WTC11 (cell line): ENCODE measurements around the gene TMEM79. TPM values are rescaled to one million over a fixed set of nuclear protein-coding genes. Genes with fewer than 3 reads are reported as not detected.

ENCODE experiments used
- ATAC-seq: fragments of 200-7000 bp; cut with Tn5 transposase; 2 replicates; pipeline ENCODE4 v1.10.0; 2021; ENCODE audit warnings: mild to moderate bottlenecking, moderate library complexity
- CTCF ChIA-PET: fragments of 300-600 bp; sonication (Branson Sonifier 250); formaldehyde crosslinking; loops from one replicate; lab custom pipeline; 2021; ENCODE audit warnings: antibody characterized with exemption; lab: Charles Lee
- POLR2A ChIA-PET: fragments of 350-600 bp; sonication (Branson Sonifier 250); formaldehyde crosslinking; loops from one replicate; lab custom pipeline; 2021; ENCODE audit warnings: antibody characterized with exemption; lab: Charles Lee
- DNase-seq: peaks from one replicate; pipeline ENCODE4 v3.0.0; 2021; ENCODE audit warnings: low spot score
- H3K27ac Mint-ChIP-seq: 2 replicates; pipeline ENCODE4 v1.8.0; 2021; ENCODE audit warnings: mixed read lengths
- H3K27me3 Mint-ChIP-seq: 2 replicates; pipeline ENCODE4 v1.8.0; 2021; ENCODE audit warnings: low read depth, mild to moderate bottlenecking, moderate library complexity, mixed read lengths
- H3K36me3 Mint-ChIP-seq: 2 replicates; pipeline ENCODE4 v1.8.0; 2021; ENCODE audit warnings: mixed read lengths
- H3K4me1 Mint-ChIP-seq: 2 replicates; pipeline ENCODE4 v1.8.0; 2022; ENCODE audit warnings: mixed read lengths
- H3K4me3 Mint-ChIP-seq: 2 replicates; pipeline ENCODE4 v1.8.0; 2021; ENCODE audit warnings: mild to moderate bottlenecking, moderate library complexity, mixed read lengths
- H3K9me3 Mint-ChIP-seq: 2 replicates; pipeline ENCODE4 v1.8.0; 2021; ENCODE audit warnings: mixed read lengths
- ATF6 ChIP-seq: sonication (generic); formaldehyde crosslinking; IDR thresholded peaks from 2 replicates; pipeline ENCODE4 v1.8.1; 2023; ENCODE audit warnings: mild to moderate bottlenecking, missing genetic modification reagents
- CREM ChIP-seq: sonication (generic); formaldehyde crosslinking; IDR thresholded peaks from 2 replicates; pipeline ENCODE4 v1.8.1; 2022; ENCODE audit warnings: mild to moderate bottlenecking, missing genetic modification reagents, moderate library complexity
- FOXJ3 ChIP-seq: sonication (generic); formaldehyde crosslinking; IDR thresholded peaks from 2 replicates; pipeline ENCODE4 v1.9.0; 2021; ENCODE audit warnings: missing genetic modification reagents, mild to moderate bottlenecking, borderline replicate concordance
- GTF2I ChIP-seq: fragments of 250-450 bp; sonication (Bioruptor Pico); conservative IDR thresholded peaks from 2 replicates; pipeline ENCODE4 v1.4.0; 2021; ENCODE audit warnings: mild to moderate bottlenecking
- IRF2 ChIP-seq: sonication (generic); formaldehyde crosslinking; IDR thresholded peaks from 2 replicates; pipeline ENCODE4 v1.8.0; 2022; ENCODE audit warnings: low read depth, missing genetic modification reagents, borderline replicate concordance
- JUN ChIP-seq: sonication (generic); formaldehyde crosslinking; IDR thresholded peaks from 2 replicates; pipeline ENCODE4 v1.8.0; 2023; ENCODE audit warnings: mild to moderate bottlenecking, missing genetic modification reagents
- NR1H2 ChIP-seq: sonication (generic); formaldehyde crosslinking; IDR thresholded peaks from 2 replicates; pipeline ENCODE4 v1.9.0; 2021; ENCODE audit warnings: mild to moderate bottlenecking, moderate library complexity, missing genetic modification reagents
- NR2C2 ChIP-seq: sonication (generic); formaldehyde crosslinking; IDR thresholded peaks from 2 replicates; pipeline ENCODE4 v1.8.0; 2022; ENCODE audit warnings: mild to moderate bottlenecking, missing genetic modification reagents
- ZBTB43 ChIP-seq: sonication (generic); formaldehyde crosslinking; IDR thresholded peaks from 2 replicates; pipeline ENCODE4 v1.8.1; 2023; ENCODE audit warnings: mild to moderate bottlenecking, missing genetic modification reagents
- ZNF121 ChIP-seq: sonication (generic); formaldehyde crosslinking; IDR thresholded peaks from 2 replicates; pipeline ENCODE4 v1.8.0; 2023; ENCODE audit warnings: missing genetic modification reagents
- ZNF281 ChIP-seq: sonication (generic); formaldehyde crosslinking; IDR thresholded peaks from 2 replicates; pipeline ENCODE4 v1.8.0; 2023; ENCODE audit warnings: mild to moderate bottlenecking, missing genetic modification reagents
- ZNF423 ChIP-seq: fragments of 250-450 bp; sonication (Bioruptor Pico); IDR thresholded peaks from 2 replicates; pipeline ENCODE4 v2.1.2; 2022; ENCODE audit warnings: mild to moderate bottlenecking, moderate library complexity
- ZNF512 ChIP-seq: sonication (generic); formaldehyde crosslinking; IDR thresholded peaks from 2 replicates; pipeline ENCODE4 v1.8.1; 2022; ENCODE audit warnings: missing genetic modification reagents, borderline replicate concordance
- total RNA-seq: library from RNA; stranded (reverse); gene quantifications from 3 replicates; pipeline ENCODE4 v1.2.3, GENCODE V29; 2021
- TF ChIP-seq, protein P1 (sequence below): fragments of 200-600 bp; IDR thresholded peaks from 2 replicates; pipeline ENCODE4 v1.8.0; 2022; ENCODE audit warnings: antibody characterized with exemption
- TF ChIP-seq, protein P2 (sequence below): sonication (generic); formaldehyde crosslinking; IDR thresholded peaks from 2 replicates; pipeline ENCODE4 v1.8.0; 2022; ENCODE audit warnings: mild to moderate bottlenecking, missing genetic modification reagents
- TF ChIP-seq, protein P3 (sequence below): sonication (generic); formaldehyde crosslinking; IDR thresholded peaks from 2 replicates; pipeline ENCODE4 v1.8.0; 2022; ENCODE audit warnings: mild to moderate bottlenecking, missing genetic modification reagents

Gene TMEM79
- total RNA-seq, 1 experiment from 2014 or later = 2.2 TPM

DNA sequence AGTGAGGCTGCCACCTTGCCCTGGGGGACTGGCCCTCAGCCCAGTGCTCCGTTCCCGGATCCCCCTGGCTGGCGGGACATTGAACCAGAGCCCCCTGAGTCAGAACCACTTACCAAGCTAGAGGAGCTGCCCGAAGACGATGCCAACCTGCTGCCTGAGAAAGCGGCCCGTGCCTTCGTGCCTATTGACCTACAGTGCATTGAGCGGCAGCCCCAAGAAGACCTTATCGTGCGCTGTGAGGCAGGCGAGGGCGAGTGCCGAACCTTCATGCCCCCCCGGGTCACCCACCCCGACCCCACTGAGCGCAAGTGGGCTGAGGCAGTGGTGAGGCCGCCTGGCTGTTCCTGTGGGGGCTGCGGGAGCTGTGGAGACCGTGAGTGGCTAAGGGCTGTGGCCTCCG, 1.3 kb downstream of the TMEM79 start (continued):
- no peak for TF ChIP-seq ZNF281 (CRISPR knock-in tag)

GRCh38 chr1:156286061-156286460, 1.9 kb downstream of the TMEM79 start:
- no peak overlapping the region for H3K4me3 Mint-ChIP-seq
- no peak for ATAC-seq
- H3K9me3 Mint-ChIP-seq = no peaks in the 10 kb centered on the region
- H3K27ac Mint-ChIP-seq = no peak overlapping the region
- no peaks in the 10 kb centered on the region for H3K36me3 Mint-ChIP-seq
- ChIA-PET POLR2A (no interaction called here), CTCF (no interaction called here)
- no peak for DNase-seq
- TF ChIP-seq NR1H2 (CRISPR knock-in tag) (no peak), JUN (CRISPR knock-in tag) (no peak), ZBTB43 (CRISPR knock-in tag) (no peak), FOXJ3 (CRISPR knock-in tag) (no peak)
- TF ChIP-seq, protein P1, sequence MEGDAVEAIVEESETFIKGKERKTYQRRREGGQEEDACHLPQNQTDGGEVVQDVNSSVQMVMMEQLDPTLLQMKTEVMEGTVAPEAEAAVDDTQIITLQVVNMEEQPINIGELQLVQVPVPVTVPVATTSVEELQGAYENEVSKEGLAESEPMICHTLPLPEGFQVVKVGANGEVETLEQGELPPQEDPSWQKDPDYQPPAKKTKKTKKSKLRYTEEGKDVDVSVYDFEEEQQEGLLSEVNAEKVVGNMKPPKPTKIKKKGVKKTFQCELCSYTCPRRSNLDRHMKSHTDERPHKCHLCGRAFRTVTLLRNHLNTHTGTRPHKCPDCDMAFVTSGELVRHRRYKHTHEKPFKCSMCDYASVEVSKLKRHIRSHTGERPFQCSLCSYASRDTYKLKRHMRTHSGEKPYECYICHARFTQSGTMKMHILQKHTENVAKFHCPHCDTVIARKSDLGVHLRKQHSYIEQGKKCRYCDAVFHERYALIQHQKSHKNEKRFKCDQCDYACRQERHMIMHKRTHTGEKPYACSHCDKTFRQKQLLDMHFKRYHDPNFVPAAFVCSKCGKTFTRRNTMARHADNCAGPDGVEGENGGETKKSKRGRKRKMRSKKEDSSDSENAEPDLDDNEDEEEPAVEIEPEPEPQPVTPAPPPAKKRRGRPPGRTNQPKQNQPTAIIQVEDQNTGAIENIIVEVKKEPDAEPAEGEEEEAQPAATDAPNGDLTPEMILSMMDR = no peak
- peaks cover 22% of the 10 kb centered on the region for H3K4me1 Mint-ChIP-seq
- no peaks in the 10 kb centered on the region for H3K27me3 Mint-ChIP-seq

DNA sequence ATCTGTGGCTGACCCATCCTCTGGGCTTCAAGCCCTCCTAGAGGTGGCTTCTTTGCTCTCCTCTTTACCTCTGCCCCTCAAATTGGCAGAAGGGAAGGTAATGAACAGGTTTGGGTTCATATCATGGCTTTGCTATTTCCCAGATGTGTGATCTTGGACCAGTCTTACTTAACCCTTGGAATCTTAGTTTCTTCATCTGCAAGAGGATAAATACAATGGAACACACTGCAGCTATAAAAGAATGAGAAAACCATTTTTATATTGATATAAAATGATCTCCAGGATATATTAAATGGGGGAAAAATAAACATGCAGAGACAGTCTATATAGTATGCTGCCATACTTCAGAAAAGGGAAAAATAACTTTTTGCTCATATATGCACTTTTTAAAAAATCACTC, 5.7 kb downstream of the TMEM79 start:
- TF ChIP-seq ZNF121 (CRISPR knock-in tag) (no peak), GTF2I (no peak), ATF6 (CRISPR knock-in tag) (no peak), ZNF512 (CRISPR knock-in tag) (no peak), IRF2 (CRISPR knock-in tag) (no peak), ZNF423 (CRISPR knock-in tag) (no peak), NR2C2 (no peak), FOXJ3 (CRISPR knock-in tag) (no peak), CREM (CRISPR knock-in tag) (no peak)
- TF ChIP-seq, protein P2, sequence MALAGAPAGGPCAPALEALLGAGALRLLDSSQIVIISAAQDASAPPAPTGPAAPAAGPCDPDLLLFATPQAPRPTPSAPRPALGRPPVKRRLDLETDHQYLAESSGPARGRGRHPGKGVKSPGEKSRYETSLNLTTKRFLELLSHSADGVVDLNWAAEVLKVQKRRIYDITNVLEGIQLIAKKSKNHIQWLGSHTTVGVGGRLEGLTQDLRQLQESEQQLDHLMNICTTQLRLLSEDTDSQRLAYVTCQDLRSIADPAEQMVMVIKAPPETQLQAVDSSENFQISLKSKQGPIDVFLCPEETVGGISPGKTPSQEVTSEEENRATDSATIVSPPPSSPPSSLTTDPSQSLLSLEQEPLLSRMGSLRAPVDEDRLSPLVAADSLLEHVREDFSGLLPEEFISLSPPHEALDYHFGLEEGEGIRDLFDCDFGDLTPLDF (CRISPR knock-in tag) = no peak
- TF ChIP-seq, protein P3, sequence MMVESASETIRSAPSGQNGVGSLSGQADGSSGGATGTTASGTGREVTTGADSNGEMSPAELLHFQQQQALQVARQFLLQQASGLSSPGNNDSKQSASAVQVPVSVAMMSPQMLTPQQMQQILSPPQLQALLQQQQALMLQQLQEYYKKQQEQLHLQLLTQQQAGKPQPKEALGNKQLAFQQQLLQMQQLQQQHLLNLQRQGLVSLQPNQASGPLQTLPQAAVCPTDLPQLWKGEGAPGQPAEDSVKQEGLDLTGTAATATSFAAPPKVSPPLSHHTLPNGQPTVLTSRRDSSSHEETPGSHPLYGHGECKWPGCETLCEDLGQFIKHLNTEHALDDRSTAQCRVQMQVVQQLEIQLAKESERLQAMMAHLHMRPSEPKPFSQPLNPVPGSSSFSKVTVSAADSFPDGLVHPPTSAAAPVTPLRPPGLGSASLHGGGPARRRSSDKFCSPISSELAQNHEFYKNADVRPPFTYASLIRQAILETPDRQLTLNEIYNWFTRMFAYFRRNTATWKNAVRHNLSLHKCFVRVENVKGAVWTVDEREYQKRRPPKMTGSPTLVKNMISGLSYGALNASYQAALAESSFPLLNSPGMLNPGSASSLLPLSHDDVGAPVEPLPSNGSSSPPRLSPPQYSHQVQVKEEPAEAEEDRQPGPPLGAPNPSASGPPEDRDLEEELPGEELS = no peak
- CTCF ChIA-PET = interaction anchor here (0.7 kb wide), 1 partner anchor 70 kb away, joined by 3 read pairs; no protein-coding TSS in a partner anchor
- Mint-ChIP-seq H3K9me3 (no peaks in the 10 kb centered on the region), H3K4me3 (no peak overlapping the region), H3K4me1 (peaks cover 4% of the 10 kb centered on the region), H3K36me3 (no peaks in the 10 kb centered on the region), H3K27ac (no peak overlapping the region), H3K27me3 (no peaks in the 10 kb centered on the region)
- DNase-seq = no peak
- POLR2A ChIA-PET = interaction anchor here (0.6 kb wide), 1 partner anchor 156 kb away, joined by 4 read pairs; no protein-coding TSS in a partner anchor
- no peak for ATAC-seq
